Gastrocnemius medialis (tissue), 4 donors: ENCODE measurements around the gene ADAM20.

Source experiments
- POLR2A ChIP-seq, 2 donors: fragments of 450-650 bp; IDR thresholded peaks; one replicate each; pipeline ENCODE4 v1.6.1; 2017; ENCODE audit warnings: antibody characterized with exemption in 2 of 2, mild to moderate bottlenecking in 2 of 2, moderate library complexity in 2 of 2
- TF ChIP-seq, protein P1 (sequence below), 5 experiments: fragments of 450-650 bp in 3 of 5; fragments of 200-600 bp in 2 of 5; sonication (generic) in 2 of 5; IDR thresholded peaks in 4 of 5; conservative IDR thresholded peaks in 1 of 5; 1 replicate in 4 of 5; 2 replicates in 1 of 5; pipeline ENCODE4 v1.5.1; 2016 to 2019; ENCODE audit warnings: antibody characterized with exemption in 5 of 5, mild to moderate bottlenecking in 3 of 5, moderate library complexity in 3 of 5

DNA sequence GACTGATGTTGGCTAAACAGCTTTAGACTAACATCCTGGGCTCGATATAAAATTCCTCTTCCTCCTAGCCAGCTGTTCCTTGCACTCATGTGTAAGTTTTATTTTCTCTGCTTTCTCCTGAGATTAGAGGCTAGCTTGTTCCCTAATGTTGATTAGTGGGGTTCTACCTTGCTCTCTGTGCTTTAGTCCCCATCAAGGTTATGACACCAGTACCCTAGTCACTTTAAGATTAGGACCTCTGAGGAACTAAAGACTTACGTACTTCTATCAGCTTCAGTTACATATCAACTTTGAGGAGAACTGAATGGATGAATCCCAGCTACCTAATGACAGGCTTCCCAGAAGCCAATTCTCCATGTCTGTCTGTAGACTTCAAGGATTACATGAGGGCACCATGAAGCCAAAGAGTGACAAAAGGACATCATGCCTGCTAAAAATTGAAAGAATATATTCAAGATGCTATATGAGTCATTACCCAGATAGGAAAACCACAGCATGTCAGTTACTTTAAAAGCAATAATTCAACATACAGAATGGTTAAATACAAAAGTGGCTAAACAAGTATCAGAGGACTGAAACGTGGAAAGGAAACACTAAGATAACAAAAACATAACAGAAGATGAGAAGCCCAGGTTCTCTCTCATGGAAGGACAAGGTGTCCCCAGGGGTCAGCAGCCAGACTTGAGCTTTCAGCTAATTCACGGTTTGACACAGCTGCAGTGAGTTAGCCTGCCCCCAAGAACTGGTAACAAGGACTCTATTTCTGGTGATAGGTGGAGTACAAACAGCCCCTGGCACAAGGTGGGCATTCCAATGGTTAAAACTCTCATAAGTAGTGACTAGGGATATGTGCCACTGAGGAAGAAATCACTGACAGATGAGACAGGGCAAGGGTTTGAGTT, 20.4 kb downstream of the ADAM20 start:
- TF ChIP-seq, protein P1, sequence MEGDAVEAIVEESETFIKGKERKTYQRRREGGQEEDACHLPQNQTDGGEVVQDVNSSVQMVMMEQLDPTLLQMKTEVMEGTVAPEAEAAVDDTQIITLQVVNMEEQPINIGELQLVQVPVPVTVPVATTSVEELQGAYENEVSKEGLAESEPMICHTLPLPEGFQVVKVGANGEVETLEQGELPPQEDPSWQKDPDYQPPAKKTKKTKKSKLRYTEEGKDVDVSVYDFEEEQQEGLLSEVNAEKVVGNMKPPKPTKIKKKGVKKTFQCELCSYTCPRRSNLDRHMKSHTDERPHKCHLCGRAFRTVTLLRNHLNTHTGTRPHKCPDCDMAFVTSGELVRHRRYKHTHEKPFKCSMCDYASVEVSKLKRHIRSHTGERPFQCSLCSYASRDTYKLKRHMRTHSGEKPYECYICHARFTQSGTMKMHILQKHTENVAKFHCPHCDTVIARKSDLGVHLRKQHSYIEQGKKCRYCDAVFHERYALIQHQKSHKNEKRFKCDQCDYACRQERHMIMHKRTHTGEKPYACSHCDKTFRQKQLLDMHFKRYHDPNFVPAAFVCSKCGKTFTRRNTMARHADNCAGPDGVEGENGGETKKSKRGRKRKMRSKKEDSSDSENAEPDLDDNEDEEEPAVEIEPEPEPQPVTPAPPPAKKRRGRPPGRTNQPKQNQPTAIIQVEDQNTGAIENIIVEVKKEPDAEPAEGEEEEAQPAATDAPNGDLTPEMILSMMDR (IDR thresholded peaks at IDR 0.05 in 4 of 5, conservative IDR thresholded peaks at IDR 0.05 in 1 of 5), result no peak
- TF ChIP-seq POLR2A (IDR thresholded peaks at IDR 0.05), result no peak
